Transverse colon (tissue), 3 donors: ENCODE results near the gene ZNF503.

ENCODE experiments used
- EP300 ChIP-seq: sonication (generic); formaldehyde crosslinking; IDR thresholded peaks from one replicate; pipeline ENCODE4 v1.6.1; 2017; ENCODE audit warnings: antibody characterized with exemption, low read depth
- POLR2A ChIP-seq: fragments of 450-650 bp; IDR thresholded peaks from one replicate; pipeline ENCODE4 v1.6.1; 2016; ENCODE audit warnings: antibody characterized with exemption, mild to moderate bottlenecking, moderate library complexity
- TF ChIP-seq, protein P1 (sequence below), 5 experiments: fragments of 200-600 bp in 3 of 5; fragments of 450-650 bp in 2 of 5; sonication (generic) in 3 of 5; IDR thresholded peaks; 1 replicate in 2 of 5; 2 replicates in 3 of 5; pipeline ENCODE4 v1.5.1; 2016 to 2017; ENCODE audit warnings: antibody characterized with exemption in 5 of 5, inconsistent platforms in 3 of 5, mild to moderate bottlenecking in 2 of 5, moderate library complexity in 1 of 5

DNA sequence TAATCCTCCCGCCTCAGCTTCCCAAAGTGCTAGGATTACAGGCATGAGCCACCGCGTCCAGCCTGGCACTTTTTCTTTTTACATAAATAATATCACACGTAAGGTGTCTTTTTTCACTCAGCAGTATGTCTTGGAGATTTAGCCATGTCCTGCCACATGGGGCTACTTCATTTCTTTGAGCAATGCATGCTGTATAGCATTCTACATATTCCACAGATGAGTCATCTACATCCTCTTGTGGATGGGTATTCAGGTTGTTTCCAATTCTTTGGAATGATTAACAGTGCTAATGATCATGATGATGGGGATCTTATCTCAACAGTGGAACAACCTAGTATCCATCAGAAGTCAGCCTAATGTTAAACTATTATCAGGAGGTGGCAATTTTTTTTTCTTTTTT, 50.8 kb downstream of the ZNF503 start:
- TF ChIP-seq, protein P1, sequence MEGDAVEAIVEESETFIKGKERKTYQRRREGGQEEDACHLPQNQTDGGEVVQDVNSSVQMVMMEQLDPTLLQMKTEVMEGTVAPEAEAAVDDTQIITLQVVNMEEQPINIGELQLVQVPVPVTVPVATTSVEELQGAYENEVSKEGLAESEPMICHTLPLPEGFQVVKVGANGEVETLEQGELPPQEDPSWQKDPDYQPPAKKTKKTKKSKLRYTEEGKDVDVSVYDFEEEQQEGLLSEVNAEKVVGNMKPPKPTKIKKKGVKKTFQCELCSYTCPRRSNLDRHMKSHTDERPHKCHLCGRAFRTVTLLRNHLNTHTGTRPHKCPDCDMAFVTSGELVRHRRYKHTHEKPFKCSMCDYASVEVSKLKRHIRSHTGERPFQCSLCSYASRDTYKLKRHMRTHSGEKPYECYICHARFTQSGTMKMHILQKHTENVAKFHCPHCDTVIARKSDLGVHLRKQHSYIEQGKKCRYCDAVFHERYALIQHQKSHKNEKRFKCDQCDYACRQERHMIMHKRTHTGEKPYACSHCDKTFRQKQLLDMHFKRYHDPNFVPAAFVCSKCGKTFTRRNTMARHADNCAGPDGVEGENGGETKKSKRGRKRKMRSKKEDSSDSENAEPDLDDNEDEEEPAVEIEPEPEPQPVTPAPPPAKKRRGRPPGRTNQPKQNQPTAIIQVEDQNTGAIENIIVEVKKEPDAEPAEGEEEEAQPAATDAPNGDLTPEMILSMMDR (IDR thresholded peaks at IDR 0.05), result no peak
- TF ChIP-seq POLR2A, result no peak
- TF ChIP-seq EP300, result no peak
